ELR (cell line): ENCODE results near the gene RASGRP1.

Experiments used
- DNase-seq: peaks from one replicate; pipeline ENCODE4 v3.0.0-alpha.2; 2015; ENCODE audit warnings: low read depth

The RASGRP1 gene

GRCh38 chr15:38565287-38565670 lies 665 bp upstream of the RASGRP1 start:
- DNase-seq = no peak

- peak; percentile 52 for DNase-seq
These were observed 693 bp downstream of the RASGRP1 start for GRCh38 chr15:38563723-38564519.

DNA sequence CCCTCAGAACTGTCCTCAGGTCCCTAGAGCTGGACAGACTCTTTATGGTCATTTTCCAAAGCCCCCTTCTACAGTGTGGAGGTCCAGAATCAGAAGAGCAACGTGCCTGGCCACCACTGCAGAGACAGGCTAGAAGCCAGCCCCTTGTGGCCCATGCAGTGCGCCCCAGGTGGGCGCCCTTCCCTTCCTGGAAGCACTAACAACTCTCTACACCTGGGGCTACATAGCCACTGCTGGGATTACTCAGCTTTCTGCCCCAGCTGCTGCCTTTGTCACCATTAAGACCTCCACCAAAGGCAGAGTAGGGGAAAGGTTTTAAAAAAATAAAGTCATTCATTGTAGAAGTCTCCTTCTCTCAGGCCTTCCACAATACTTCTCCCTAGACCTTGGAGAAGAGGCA lies 2.3 kb downstream of the RASGRP1 start:
- DNase-seq = no peak

- no peak for DNase-seq
These were observed 4.1 kb downstream of the RASGRP1 start for GRCh38 chr15:38560456-38560926.

- no peak for DNase-seq
These were observed 4.8 kb downstream of the RASGRP1 start for GRCh38 chr15:38559636-38560307.

DNA sequence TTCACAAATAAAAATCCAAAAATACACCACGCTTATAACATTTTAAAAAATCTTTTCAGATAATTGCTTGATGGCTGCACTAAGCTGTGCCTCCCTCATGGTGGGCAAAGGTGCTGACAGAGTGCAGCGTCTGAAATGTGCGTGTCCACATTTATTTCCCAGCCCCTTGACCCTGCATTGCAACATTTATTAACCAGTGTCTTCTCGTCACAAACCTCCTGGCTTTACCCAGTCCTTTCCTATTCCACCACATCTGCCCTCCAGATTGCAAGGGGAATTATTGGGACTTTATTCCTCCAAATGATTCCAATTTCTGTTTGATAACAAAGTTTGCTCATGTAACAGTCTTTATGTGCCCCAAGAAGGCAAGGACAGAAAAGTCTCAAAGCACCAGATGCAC lies 5.5 kb downstream of the RASGRP1 start:
- no peak for DNase-seq

DNA sequence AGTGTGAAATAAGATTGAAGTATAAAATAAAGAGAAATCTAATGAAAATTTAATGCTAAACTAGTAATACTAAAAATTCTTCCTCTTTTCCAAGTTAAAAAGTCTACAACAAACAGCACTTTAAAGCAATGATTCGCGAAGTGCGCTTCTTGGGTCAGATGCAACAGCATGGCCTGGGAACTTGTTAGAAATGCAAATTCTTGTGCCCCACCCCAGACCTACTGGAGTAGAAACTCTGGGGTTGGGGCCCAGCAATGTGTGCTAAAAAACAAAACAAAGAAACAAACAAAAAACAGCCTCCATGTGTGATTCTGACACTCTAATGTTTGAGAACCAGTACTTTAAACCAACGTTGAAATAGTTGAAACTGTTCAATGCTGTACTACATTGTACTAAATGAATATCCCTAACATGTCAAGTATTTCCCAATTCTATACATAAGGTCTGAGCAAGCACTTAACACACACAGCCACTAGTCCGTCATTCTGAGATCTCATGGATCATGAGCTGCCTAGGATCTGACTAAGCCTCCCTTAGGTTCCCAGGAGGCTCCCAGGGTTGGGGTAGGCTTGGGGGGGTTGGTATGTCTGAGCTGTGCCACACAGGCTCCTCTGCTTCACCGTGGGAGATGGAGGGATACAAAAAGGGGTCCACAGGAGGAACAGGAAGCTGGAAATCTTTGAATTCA lies 6.1 kb downstream of the RASGRP1 start:
- peak; percentile 47 for DNase-seq

DNA sequence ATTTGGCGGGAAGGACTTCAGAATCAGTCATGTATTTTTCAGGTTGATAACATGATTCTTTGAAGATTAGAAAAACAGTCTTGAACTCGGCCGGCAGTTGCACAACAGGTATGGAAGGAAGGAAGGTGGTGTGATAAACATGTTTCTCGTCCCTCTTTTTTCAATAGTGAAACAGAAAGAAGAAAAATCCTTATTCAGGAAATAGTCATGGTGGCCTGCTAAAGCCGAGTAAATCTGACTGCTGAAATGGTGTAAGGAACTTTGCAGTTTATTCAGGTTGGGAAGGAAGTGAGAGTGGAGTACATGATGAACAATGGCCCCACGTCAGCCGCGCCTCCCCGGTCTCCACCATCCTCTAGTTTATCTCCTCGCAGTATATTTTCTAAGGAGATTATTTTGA lies 6.7 kb downstream of the RASGRP1 start:
- no peak for DNase-seq

DNA sequence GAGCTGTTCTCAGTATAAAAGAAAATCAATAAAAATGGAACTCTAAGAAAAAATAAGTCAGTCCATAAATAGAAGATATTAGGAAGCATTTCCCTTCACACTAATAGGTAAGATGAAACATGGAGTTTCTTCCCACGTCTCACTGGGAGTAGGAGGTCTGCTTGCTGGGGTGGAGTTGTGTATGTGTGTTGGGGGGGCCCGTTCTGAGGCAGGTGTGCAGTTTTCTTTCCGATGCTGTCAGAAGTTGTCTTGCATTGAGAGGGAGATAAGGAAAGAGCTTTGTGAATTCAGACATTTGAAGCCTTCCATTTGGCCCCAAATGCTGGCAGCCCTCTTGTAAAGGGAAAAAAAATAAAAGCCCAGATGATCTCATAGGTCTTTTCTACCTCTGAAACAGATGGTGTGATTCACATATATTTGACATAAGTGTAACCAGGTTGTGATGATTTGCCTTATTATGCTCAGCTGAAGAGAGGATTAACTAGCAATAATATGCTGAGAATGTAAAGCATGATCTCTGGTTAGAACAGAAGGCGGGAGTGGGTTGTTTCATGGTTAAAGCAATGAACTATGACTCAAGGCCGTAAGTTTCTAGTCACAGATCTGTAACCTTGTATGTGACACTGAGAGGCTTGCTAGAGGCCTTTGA lies 8.8 kb downstream of the RASGRP1 start:
- DNase-seq = peak; percentile 55

- DNase-seq = no peak
These were observed 10.3 kb downstream of the RASGRP1 start for GRCh38 chr15:38554354-38554753.

GRCh38 chr15:38553071-38553470 lies 11.5 kb downstream of the RASGRP1 start:
- DNase-seq = no peak

GRCh38 chr15:38551720-38552648 lies 12.6 kb downstream of the RASGRP1 start:
- DNase-seq = no peak

GRCh38 chr15:38549222-38549621 lies 15.4 kb downstream of the RASGRP1 start:
- peak; percentile 60 for DNase-seq

DNA sequence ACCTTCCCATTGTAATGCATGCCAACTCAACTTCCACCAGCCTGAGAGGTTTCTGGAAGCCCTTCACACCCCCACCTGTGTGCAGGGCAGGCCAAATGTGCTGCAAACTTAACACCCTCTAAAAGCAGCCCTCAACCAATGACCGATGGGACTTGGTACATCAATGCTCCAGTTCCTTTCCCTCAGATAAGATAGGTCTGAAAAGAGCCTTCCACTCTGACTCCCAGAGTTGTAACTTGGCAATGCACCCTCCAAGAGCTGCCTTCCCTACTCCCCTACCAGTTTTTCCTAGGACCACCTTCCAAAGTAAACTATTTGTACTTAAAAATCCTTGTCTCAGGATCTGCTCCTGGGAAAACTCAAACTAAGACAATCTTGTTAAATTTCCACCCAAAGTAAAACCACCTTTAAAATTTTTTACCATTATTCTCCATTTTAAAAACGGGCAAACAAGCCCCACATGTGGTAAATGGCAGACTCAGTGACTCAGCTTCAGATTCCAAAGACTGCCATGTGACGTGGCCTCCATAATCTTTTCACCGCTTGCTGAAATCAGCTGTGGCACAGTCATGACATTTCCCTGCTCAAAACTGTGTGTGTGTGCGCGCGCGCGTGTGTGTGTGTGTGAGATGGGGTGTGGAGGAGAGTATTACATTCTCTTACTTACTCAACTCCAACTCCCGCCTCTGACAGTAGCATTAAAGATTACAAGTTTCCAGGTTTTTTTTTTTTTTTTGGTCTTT lies 17.2 kb downstream of the RASGRP1 start:
- DNase-seq = peak; percentile 67

DNA sequence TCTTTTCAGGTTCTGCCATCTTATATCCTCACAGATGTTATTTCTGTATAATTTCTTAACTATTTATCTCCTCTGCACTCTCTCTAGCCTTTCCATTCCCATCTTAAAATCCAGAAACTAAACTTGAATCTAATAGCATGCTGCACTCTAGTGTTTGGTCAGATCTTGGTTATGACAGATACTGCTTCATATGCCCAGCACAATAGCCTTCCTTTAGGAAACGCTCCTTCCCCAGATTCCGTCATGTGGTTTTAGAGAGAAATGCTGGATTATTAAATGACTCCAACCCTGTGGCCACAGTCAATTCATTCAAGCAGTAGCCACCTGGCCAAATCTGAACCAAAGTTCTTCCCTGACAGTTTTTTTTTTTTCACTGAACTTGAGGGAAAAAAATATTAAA lies 19.4 kb downstream of the RASGRP1 start:
- DNase-seq = no peak

DNA sequence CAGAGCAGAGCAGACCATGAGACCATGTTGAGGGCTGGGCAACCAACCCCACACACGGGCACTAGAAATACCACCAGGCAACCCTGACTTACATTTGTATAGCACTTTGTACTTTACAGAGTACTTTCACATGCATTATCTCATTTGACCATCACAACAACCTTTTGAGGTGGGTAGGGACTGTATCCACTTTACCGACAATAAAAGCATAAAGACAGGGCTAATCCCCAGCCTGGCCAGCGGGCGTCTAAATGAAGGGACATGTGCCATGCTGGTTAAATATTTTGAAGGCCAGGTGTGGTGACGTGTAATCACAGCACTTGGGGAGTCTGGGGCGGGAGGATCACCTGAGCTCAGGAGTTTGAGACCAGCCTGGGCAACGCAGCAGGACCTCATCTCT lies 23.6 kb downstream of the RASGRP1 start:
- no peak for DNase-seq

DNA sequence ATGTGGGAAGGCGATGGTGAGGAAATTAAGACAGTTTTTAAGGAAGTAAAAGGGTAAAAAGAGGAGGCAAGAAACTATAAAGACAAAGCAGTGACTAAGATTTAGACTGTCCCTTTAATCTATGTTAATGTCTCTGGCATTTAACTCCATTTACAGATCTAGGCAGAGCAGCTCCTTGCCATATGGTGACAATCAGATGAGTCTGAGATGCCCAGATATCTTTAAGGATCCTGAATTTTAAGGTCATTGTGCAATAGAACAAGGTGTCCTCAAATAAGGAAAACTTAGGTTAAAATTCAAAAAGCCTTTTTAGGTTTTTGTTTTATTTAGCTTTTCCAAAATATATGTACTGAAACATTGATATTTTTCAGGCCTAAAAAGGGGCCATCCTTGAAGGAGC lies 24.1 kb downstream of the RASGRP1 start:
- no peak for DNase-seq

DNA sequence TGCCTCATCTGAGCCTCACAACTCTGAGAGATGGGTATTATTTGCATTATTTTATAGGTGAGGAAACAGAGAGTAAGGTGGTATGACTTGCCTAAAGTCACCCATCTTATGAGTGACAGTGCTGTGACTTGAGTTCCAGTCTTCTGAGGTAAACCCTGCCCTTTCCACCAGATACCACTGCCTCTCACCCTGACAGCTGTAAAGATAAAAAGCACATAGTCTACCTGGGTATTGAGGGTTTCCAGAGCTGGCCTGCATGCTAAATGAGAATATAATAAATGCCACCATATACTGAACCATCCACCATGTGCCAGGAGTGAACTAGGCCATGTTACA lies 25.6 kb downstream of the RASGRP1 start:
- DNase-seq = no peak

DNA sequence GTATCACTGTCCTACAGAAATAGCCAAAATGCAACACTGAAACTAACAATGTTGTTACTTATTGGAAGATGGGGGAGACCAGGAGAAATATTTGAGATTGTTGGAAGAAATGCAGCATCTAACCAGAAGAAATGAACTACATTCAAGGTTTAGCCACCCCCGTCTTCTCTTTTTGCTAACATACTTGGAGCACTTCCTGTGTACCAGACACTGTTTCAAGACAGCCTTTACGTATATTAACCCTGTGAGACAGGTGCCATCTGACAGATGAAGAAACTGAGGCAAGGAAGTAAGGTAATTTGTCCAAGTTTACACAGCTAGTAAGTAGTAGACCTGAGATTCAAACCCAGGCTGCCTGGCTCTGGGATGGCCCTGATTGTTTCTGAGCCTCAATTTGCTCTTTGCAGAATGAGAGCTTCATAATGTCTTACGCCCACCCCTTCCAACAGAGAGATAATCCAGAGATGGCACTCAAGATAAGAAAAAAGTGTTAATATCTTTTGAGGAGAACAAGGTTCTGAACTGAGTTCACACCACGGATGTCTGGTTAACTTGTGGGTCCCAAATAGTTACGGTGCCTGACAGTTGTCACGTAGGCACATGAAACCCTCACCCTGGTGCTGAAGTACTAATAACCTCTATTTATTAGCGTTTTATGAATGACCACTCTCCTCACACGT lies 26.1 kb downstream of the RASGRP1 start:
- no peak for DNase-seq

GRCh38 chr15:38536201-38536676 lies 28.4 kb downstream of the RASGRP1 start:
- peak; percentile 68 for DNase-seq
